SU-DHL-6 (cell line): ENCODE results near the gene UBE3C.

ENCODE experiments used
- H2AFZ ChIP-seq: fragments of 200-600 bp; sonication (generic); 2 replicates; pipeline ENCODE4 v1.6.1; 2014; ENCODE audit warnings: low read depth, mild to moderate bottlenecking, moderate library complexity, mixed read lengths, antibody characterized with exemption, low read length; ENCODE audit not compliant: severe bottlenecking
- H3F3A ChIP-seq: fragments of 200-600 bp; shearing (Covaris generic); 2 replicates; pipeline ENCODE4 v1.6.0; 2016; ENCODE audit warnings: antibody characterized with exemption, mild to moderate bottlenecking; ENCODE audit not compliant: insufficient read depth
- H3K27ac ChIP-seq: fragments of 200-600 bp; sonication (generic); 2 replicates; pipeline ENCODE4 v1.5.1; 2016; ENCODE audit warnings: low read depth, mild to moderate bottlenecking, low read length, moderate library complexity, mixed read lengths
- H3K27me3 ChIP-seq: fragments of 200-600 bp; sonication (generic), shearing (Covaris generic); 2 replicates; pipeline ENCODE4 v1.6.0; 2014; ENCODE audit warnings: mild to moderate bottlenecking, low read length
- H3K36me3 ChIP-seq: fragments of 200-600 bp; sonication (generic); 2 replicates; pipeline ENCODE4 v1.6.1; 2014; ENCODE audit warnings: mild to moderate bottlenecking, low read length, mixed read lengths
- H3K4me2 ChIP-seq: fragments of 300-600, 200-600 bp; shearing (Covaris generic), sonication (generic); 2 replicates; pipeline ENCODE4 v1.6.0; 2014; ENCODE audit warnings: low read length, low read depth, mild to moderate bottlenecking; ENCODE audit not compliant: poor library complexity, severe bottlenecking
- H3K4me3 ChIP-seq: fragments of 200-600 bp; sonication (generic); 2 replicates; pipeline ENCODE4 v1.5.1; 2014; ENCODE audit warnings: antibody characterized with exemption, low read length, mild to moderate bottlenecking, mixed read lengths; ENCODE audit not compliant: insufficient read depth, poor library complexity, severe bottlenecking
- H3K79me2 ChIP-seq: fragments of 200-600 bp; sonication (generic); 2 replicates; pipeline ENCODE4 v1.6.1; 2014; ENCODE audit warnings: mild to moderate bottlenecking, low read length, moderate library complexity; ENCODE audit not compliant: insufficient read depth
- H3K9ac ChIP-seq: fragments of 200-600 bp; sonication (generic); 2 replicates; pipeline ENCODE4 v1.7.0; 2014; ENCODE audit warnings: mild to moderate bottlenecking, low read length
- H3K9me2 ChIP-seq: fragments of 200-600 bp; sonication (generic); replicated peaks from 2 replicates; pipeline ENCODE4 v1.6.1; 2014; ENCODE audit warnings: low read length; ENCODE audit not compliant: insufficient read depth
- H3K9me3 ChIP-seq: fragments of 200-600 bp; sonication (generic); 2 replicates; pipeline ENCODE4 v1.6.1; 2014; ENCODE audit warnings: low read length, mixed read lengths; ENCODE audit not compliant: insufficient read depth
- H4K20me1 ChIP-seq: fragments of 200-600 bp; sonication (generic); 2 replicates; pipeline ENCODE4 v1.6.1; 2014; ENCODE audit warnings: low read depth, mild to moderate bottlenecking, antibody characterized with exemption, low read length, moderate library complexity, mixed read lengths
- EZH2phosphoT487 ChIP-seq: fragments of 200-600 bp; sonication (generic), shearing (Covaris generic); conservative IDR thresholded peaks from 2 replicates; pipeline ENCODE4 v1.6.1; 2018; ENCODE audit warnings: mild to moderate bottlenecking, antibody characterized with exemption, low read length, moderate library complexity, mixed read lengths
- TF ChIP-seq, protein P1 (sequence below): fragments of 200-600 bp; sonication (generic); IDR thresholded peaks from one replicate; pipeline ENCODE4 v1.5.1; 2017; ENCODE audit warnings: antibody characterized with exemption, mild to moderate bottlenecking, low read length, moderate library complexity; ENCODE audit not compliant: insufficient read depth, poor library complexity, severe bottlenecking

The UBE3C gene

DNA sequence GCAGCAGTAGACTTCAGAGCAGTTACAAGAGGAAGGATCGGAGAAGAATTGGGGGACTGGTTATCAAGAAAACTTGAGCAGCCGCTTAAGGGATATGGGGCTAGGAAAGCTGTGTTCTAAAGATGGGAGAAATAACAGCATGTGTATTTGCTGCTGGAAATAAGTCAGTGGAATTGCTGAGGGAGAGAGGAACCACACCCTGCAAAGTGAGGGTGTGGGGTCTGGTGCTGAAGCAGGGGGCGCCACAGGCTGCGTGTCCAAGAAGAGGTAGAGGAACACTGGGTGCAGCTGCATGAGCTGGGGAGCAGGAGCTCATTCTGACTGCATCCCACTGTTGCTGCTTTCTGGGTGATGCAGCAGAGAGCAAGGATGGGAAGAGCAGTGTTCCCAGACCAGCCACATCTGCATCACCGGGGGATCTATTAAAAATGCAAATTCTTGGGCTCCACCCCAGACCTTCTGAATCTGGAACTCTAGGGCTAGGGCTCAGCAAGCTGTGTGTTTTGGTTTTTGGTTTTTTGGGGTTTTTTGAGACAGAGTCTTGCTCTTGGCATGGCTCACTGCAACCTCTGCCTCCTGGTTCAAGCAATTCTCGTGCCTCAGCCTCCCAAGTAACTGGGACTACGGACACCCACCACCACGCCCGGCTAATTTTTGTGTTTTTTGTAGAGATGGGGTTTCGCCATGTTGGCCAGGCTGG, 101.0 kb downstream of the UBE3C start:
- H3K36me3 ChIP-seq, result peaks cover 7% of the 10 kb centered on the region; the same call in 1 of the 2 replicates

DNA sequence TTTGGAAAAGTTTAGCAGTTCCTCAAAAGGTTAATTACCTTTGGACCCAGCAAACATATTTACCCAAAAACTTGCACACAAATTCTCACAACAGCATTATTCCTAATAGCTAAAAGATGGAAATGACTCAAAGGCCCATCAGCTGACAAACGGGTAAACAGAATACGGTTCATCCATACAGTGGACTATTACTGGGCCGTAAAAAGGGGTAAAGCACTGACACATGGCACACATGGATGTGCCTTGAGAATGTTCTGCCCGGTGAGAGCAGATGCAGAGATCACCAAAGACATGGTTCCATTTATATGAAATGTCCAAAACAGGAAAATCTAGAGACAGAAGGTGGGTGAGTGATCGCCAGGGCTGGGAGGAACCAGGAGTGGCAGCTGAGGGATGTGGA, 102.9 kb downstream of the UBE3C start:
- TF ChIP-seq, protein P1, sequence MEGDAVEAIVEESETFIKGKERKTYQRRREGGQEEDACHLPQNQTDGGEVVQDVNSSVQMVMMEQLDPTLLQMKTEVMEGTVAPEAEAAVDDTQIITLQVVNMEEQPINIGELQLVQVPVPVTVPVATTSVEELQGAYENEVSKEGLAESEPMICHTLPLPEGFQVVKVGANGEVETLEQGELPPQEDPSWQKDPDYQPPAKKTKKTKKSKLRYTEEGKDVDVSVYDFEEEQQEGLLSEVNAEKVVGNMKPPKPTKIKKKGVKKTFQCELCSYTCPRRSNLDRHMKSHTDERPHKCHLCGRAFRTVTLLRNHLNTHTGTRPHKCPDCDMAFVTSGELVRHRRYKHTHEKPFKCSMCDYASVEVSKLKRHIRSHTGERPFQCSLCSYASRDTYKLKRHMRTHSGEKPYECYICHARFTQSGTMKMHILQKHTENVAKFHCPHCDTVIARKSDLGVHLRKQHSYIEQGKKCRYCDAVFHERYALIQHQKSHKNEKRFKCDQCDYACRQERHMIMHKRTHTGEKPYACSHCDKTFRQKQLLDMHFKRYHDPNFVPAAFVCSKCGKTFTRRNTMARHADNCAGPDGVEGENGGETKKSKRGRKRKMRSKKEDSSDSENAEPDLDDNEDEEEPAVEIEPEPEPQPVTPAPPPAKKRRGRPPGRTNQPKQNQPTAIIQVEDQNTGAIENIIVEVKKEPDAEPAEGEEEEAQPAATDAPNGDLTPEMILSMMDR, result no peak
- TF ChIP-seq EZH2phosphoT487, result no peak
- no peaks in the 10 kb centered on the region for H4K20me1 ChIP-seq
- no peaks in the 10 kb centered on the region for H3K9me2 ChIP-seq
- H3K4me3 ChIP-seq, result no peak overlapping the region
- H3K27ac ChIP-seq, result no peak overlapping the region
- H3F3A ChIP-seq, result no peaks in the 10 kb centered on the region
- H3K4me2 ChIP-seq, result no peak overlapping the region
- H3K9me3 ChIP-seq, result no peaks in the 10 kb centered on the region
- no peaks in the 10 kb centered on the region for H3K27me3 ChIP-seq
- H3K9ac ChIP-seq, result no peak overlapping the region
- H3K79me2 ChIP-seq, result no peaks in the 10 kb centered on the region
- no peak overlapping the region for H2AFZ ChIP-seq
- H3K36me3 ChIP-seq, result no peaks in the 10 kb centered on the region

More for the DNA sequence above, 101.0 kb downstream of the UBE3C start:
- no peak overlapping the region for H2AFZ ChIP-seq
- no peaks in the 10 kb centered on the region for H3K9me3 ChIP-seq
- no peaks in the 10 kb centered on the region for H3K27me3 ChIP-seq
- no peak overlapping the region for H3K4me2 ChIP-seq
- H3K9ac ChIP-seq, result no peak overlapping the region
- H3K79me2 ChIP-seq, result no peaks in the 10 kb centered on the region
- H3F3A ChIP-seq, result no peaks in the 10 kb centered on the region
- H3K9me2 ChIP-seq, result no peaks in the 10 kb centered on the region
- TF ChIP-seq, protein P1, result no peak
- no peak for TF ChIP-seq EZH2phosphoT487
- H3K4me3 ChIP-seq, result no peak overlapping the region
- H3K27ac ChIP-seq, result no peak overlapping the region
- H4K20me1 ChIP-seq, result no peaks in the 10 kb centered on the region

DNA sequence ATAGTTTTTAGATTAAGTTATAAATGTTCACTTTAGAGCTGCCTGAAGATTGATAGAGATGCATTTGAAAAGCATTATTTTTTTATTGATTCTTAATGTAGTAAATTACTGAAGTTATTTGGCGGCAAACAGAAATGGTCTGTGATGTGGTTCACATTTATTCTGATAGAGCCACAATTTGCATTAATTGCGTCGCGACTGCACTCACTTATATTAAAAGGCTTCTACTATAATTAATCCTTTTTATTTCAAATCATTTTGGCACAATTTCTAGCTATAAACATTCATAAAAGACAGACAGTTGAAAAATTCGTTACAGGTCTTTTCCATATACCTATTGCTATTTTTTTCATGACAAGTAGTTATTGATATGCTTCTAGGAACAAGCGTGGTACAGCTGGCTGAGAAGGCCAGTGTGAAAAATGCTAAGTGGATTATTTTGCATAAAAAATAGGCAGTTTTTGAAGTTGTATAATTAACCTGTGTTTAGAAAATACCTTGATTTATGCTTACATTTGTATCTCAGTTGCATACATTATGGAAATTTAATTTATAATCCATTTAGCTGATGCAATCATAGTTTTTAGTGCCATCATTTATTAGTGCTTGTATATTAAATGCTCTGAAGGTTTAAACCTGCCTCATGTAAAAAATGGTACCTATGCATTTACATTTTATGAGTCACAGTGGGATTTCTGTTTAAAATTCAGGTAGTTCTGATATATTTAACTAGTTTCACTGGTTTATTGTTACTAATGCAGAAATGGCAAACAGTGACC, 106.0 kb downstream of the UBE3C start:
- Histone ChIP-seq H3K9me2 (no peaks in the 10 kb centered on the region), H3K27ac (no peak overlapping the region), H3K9ac (no peak overlapping the region), H3K9me3 (no peaks in the 10 kb centered on the region), H3K36me3 (no peaks in the 10 kb centered on the region), H3K79me2 (no peaks in the 10 kb centered on the region), H4K20me1 (no peaks in the 10 kb centered on the region), H3K4me3 (no peak overlapping the region), H3K4me2 (no peak overlapping the region), H3F3A (no peaks in the 10 kb centered on the region), H2AFZ (no peak overlapping the region), H3K27me3 (no peaks in the 10 kb centered on the region)
- no peak for TF ChIP-seq EZH2phosphoT487
- TF ChIP-seq, protein P1, result no peak
